GM23338 (cell line): ENCODE data around the gene CBFA2T3.

Experiments used
- CTCF ChIP-seq, 2 experiments: fragments of 200-600 bp in 1 of 2; sonication (generic) in 1 of 2; conservative IDR thresholded peaks; 2 replicates each; pipeline versions ENCODE4 v1.5.1 to v1.6.1; 2016 to 2017; ENCODE audit warnings: antibody characterized with exemption in 2 of 2, low read depth in 2 of 2, mild to moderate bottlenecking in 2 of 2, moderate library complexity in 1 of 2
- ETS1 ChIP-seq: IDR thresholded peaks from 2 replicates; pipeline ENCODE4 v1.6.1; 2016; ENCODE audit warnings: antibody characterized with exemption
- EZH2 ChIP-seq: fragments of 200-600 bp; sonication (generic); IDR thresholded peaks from one replicate; pipeline ENCODE4 v1.8.0; 2017; ENCODE audit warnings: antibody characterized with exemption, mild to moderate bottlenecking, low read depth; ENCODE audit not compliant: unreplicated experiment
- POLR2AphosphoS5 ChIP-seq: IDR thresholded peaks from 2 replicates; pipeline ENCODE4 v1.6.1; 2016; ENCODE audit warnings: antibody characterized with exemption, low read depth
- REST ChIP-seq: IDR thresholded peaks from one replicate; pipeline ENCODE4 v1.6.1; 2018; ENCODE audit warnings: antibody characterized with exemption; ENCODE audit not compliant: unreplicated experiment

GRCh38 chr16:88983771-88984687 lies 7.0 kb upstream of the CBFA2T3 start:
- TF ChIP-seq CTCF (conservative IDR thresholded peaks at IDR 0.05; ENCODE audit: low read depth in 2 of 2) (no peak), EZH2 (no peak), REST (no peak), ETS1 (no peak), POLR2AphosphoS5 (no peak)
